Naive thymus-derived CD4-positive, alpha-beta T cell (primary cell): ENCODE measurements around the gene NPY4R. TPM values are rescaled to one million over a fixed set of nuclear protein-coding genes. Genes with fewer than 3 reads are reported as not detected.
"Not testable (repeated sequence)": the region's sequence is repeated elsewhere in the genome, so short reads cannot be mapped to it uniquely, and the experiment has no call there.

Experiments
- ATAC-seq: fragments of 150-1000 bp; cut with Tn5 transposase; 2 replicates; pipeline ENCODE4 v1.10.0; 2021; ENCODE audit warnings: mild to moderate bottlenecking, moderate library complexity
- CTCF ChIA-PET: fragments of 350-600 bp; sonication (Branson Sonifier 250); formaldehyde crosslinking; loops from one replicate; lab custom pipeline; 2021; ENCODE audit warnings: antibody characterized with exemption; lab: Charles Lee
- POLR2A ChIA-PET: fragments of 350-600 bp; sonication (Branson Sonifier 250); formaldehyde crosslinking; loops from one replicate; lab custom pipeline; 2021; ENCODE audit warnings: antibody characterized with exemption, inconsistent platforms; lab: Charles Lee
- DNase-seq, 9 donors: peaks; one replicate each; pipeline versions ENCODE4 v3.0.0 to v3.0.0-alpha.2; 2020 to 2022; ENCODE audit warnings: mixed read lengths in 1 of 9
- H3K27ac ChIP-seq: one replicate; pipeline ENCODE4 v1.7.0; 2013; ENCODE audit warnings: mild to moderate bottlenecking, low read depth, low read length, moderate library complexity
- H3K27me3 ChIP-seq, 2 donors: one replicate each; pipeline ENCODE4 v1.7.0; 2013; ENCODE audit warnings: low read length in 2 of 2, mild to moderate bottlenecking in 2 of 2, moderate library complexity in 2 of 2; ENCODE audit not compliant: control insufficient read depth in 2 of 2, insufficient read depth in 2 of 2
- H3K36me3 ChIP-seq, 3 experiments: 1 replicate in 2 of 3; 2 replicates in 1 of 3; pipeline ENCODE4 v1.7.0; 2013; ENCODE audit warnings: low read length in 3 of 3, mild to moderate bottlenecking in 3 of 3, moderate library complexity in 1 of 3; ENCODE audit not compliant: insufficient read depth in 3 of 3, control insufficient read depth in 2 of 3
- H3K4me1 ChIP-seq, 2 donors: one replicate each; pipeline ENCODE4 v1.7.0; 2013; ENCODE audit warnings: low read length in 2 of 2, mild to moderate bottlenecking in 2 of 2, moderate library complexity in 1 of 2; ENCODE audit not compliant: control insufficient read depth in 2 of 2, insufficient read depth in 2 of 2
- H3K4me3 ChIP-seq: 2 replicates; pipeline ENCODE4 v1.7.0; 2013; ENCODE audit warnings: mild to moderate bottlenecking, low read length
- H3K9me3 ChIP-seq, 3 experiments: 1 replicate in 2 of 3; 2 replicates in 1 of 3; pipeline ENCODE4 v1.7.0; 2013; ENCODE audit warnings: low read length in 3 of 3; ENCODE audit not compliant: control insufficient read depth in 2 of 3
- H3K27ac Mint-ChIP-seq, 9 donors: one replicate each; pipeline ENCODE4 v1.8.0; 2020 to 2022; ENCODE audit warnings: mixed read lengths in 9 of 9, mild to moderate bottlenecking in 8 of 9, moderate library complexity in 5 of 9, inconsistent platforms in 2 of 9
- H3K27me3 Mint-ChIP-seq, 5 donors: one replicate each; pipeline ENCODE4 v1.8.0; 2021 to 2022; ENCODE audit warnings: mixed read lengths in 5 of 5, mild to moderate bottlenecking in 1 of 5
- H3K36me3 Mint-ChIP-seq, 5 donors: one replicate each; pipeline ENCODE4 v1.8.0; 2020 to 2022; ENCODE audit warnings: mixed read lengths in 5 of 5, mild to moderate bottlenecking in 3 of 5, inconsistent platforms in 1 of 5
- H3K4me1 Mint-ChIP-seq, 7 donors: one replicate each; pipeline ENCODE4 v1.8.0; 2020 to 2022; ENCODE audit warnings: mixed read lengths in 7 of 7, mild to moderate bottlenecking in 3 of 7, inconsistent platforms in 1 of 7
- H3K4me3 Mint-ChIP-seq, 10 donors: one replicate each; pipeline ENCODE4 v1.8.0; 2020 to 2022; ENCODE audit warnings: mild to moderate bottlenecking in 10 of 10, mixed read lengths in 10 of 10, moderate library complexity in 6 of 10, inconsistent platforms in 2 of 10
- H3K9me3 Mint-ChIP-seq, 11 donors: one replicate each; pipeline ENCODE4 v1.8.0; 2020 to 2022; ENCODE audit warnings: mixed read lengths in 11 of 11, mild to moderate bottlenecking in 4 of 11, inconsistent platforms in 1 of 11, moderate library complexity in 1 of 11
- intact Hi-C, 2 donors: fragments of 100-400 bp; cut with micrococcal nuclease; formaldehyde crosslinking; loops; one replicate each; pipeline ENCODE4 v1.15.1; 2023
- polyA plus RNA-seq, 2 donors: library from polyadenylated mRNA; unstranded; fragments of 300-500 nt; fragmentation: Illumina TruSeq; gene quantifications; one replicate each; pipeline ENCODE4 v1.2.3, GENCODE V29; 2021
- total RNA-seq, 6 experiments: library from RNA in 5 of 6; stranded (reverse) in 5 of 6; gene quantifications; 1 replicate in 5 of 6; 2 replicates in 1 of 6; pipeline ENCODE4 v1.2.3 and lab custom pipeline; 2021 to 2026

NPY4R gene
- total and polyA plus RNA-seq, 7 experiments from 2014 or later, result not detected

GRCh38 chr10:46499990-46500389 lies 34.2 kb upstream of the NPY4R start:
- H3K9me3 Mint-ChIP-seq, H3K4me1 ChIP-seq, DNase-seq, H3K27ac ChIP-seq, ATAC-seq, H3K36me3 Mint-ChIP-seq, H3K27me3 Mint-ChIP-seq, H3K9me3 ChIP-seq, intact Hi-C loops, H3K4me3 ChIP-seq, POLR2A ChIA-PET, H3K4me3 Mint-ChIP-seq, H3K4me1 Mint-ChIP-seq, H3K27me3 ChIP-seq, CTCF ChIA-PET, H3K27ac Mint-ChIP-seq, H3K36me3 ChIP-seq: not testable (repeated sequence)

- POLR2A ChIA-PET, H3K4me3 Mint-ChIP-seq, H3K27ac Mint-ChIP-seq, H3K4me1 ChIP-seq, H3K36me3 ChIP-seq, H3K4me3 ChIP-seq, intact Hi-C loops, H3K27me3 ChIP-seq, H3K4me1 Mint-ChIP-seq, H3K9me3 Mint-ChIP-seq, H3K27ac ChIP-seq, H3K9me3 ChIP-seq, ATAC-seq, DNase-seq, H3K36me3 Mint-ChIP-seq, CTCF ChIA-PET, H3K27me3 Mint-ChIP-seq: not testable (repeated sequence)
Observed at GRCh38 chr10:46498985-46499703, 33.4 kb upstream of the NPY4R start.

- POLR2A ChIA-PET, H3K27me3 Mint-ChIP-seq, DNase-seq, H3K4me3 ChIP-seq, H3K27me3 ChIP-seq, H3K36me3 ChIP-seq, CTCF ChIA-PET, H3K9me3 ChIP-seq, ATAC-seq, H3K27ac ChIP-seq, H3K36me3 Mint-ChIP-seq, H3K4me1 ChIP-seq, H3K4me1 Mint-ChIP-seq, H3K9me3 Mint-ChIP-seq, H3K4me3 Mint-ChIP-seq, intact Hi-C loops, H3K27ac Mint-ChIP-seq: not testable (repeated sequence)
Observed at GRCh38 chr10:46497878-46498277, 32.1 kb upstream of the NPY4R start.

GRCh38 chr10:46497401-46497800 lies 31.6 kb upstream of the NPY4R start:
- DNase-seq, H3K27ac Mint-ChIP-seq, H3K4me3 ChIP-seq, CTCF ChIA-PET, H3K36me3 Mint-ChIP-seq, POLR2A ChIA-PET, H3K36me3 ChIP-seq, ATAC-seq, H3K9me3 ChIP-seq, H3K4me1 ChIP-seq, H3K27me3 Mint-ChIP-seq, H3K4me1 Mint-ChIP-seq, H3K27me3 ChIP-seq, H3K27ac ChIP-seq, H3K4me3 Mint-ChIP-seq, H3K9me3 Mint-ChIP-seq, intact Hi-C loops: not testable (repeated sequence)

GRCh38 chr10:46491364-46492114 lies 25.8 kb upstream of the NPY4R start:
- H3K4me3 ChIP-seq, H3K4me1 Mint-ChIP-seq, DNase-seq, H3K4me1 ChIP-seq, CTCF ChIA-PET, intact Hi-C loops, H3K27me3 Mint-ChIP-seq, H3K27me3 ChIP-seq, H3K27ac ChIP-seq, H3K9me3 Mint-ChIP-seq, H3K9me3 ChIP-seq, H3K36me3 ChIP-seq, ATAC-seq, H3K27ac Mint-ChIP-seq, H3K36me3 Mint-ChIP-seq, H3K4me3 Mint-ChIP-seq, POLR2A ChIA-PET: not testable (repeated sequence)

GRCh38 chr10:46490285-46490684 lies 24.5 kb upstream of the NPY4R start:
- H3K27ac ChIP-seq, H3K36me3 Mint-ChIP-seq, DNase-seq, H3K4me1 ChIP-seq, POLR2A ChIA-PET, intact Hi-C loops, H3K4me3 ChIP-seq, H3K4me1 Mint-ChIP-seq, H3K27me3 Mint-ChIP-seq, H3K9me3 Mint-ChIP-seq, H3K9me3 ChIP-seq, CTCF ChIA-PET, H3K36me3 ChIP-seq, H3K27me3 ChIP-seq, H3K4me3 Mint-ChIP-seq, H3K27ac Mint-ChIP-seq: not testable (repeated sequence)
- peak; percentile 12 for ATAC-seq

- H3K36me3 ChIP-seq, intact Hi-C loops, POLR2A ChIA-PET, H3K4me1 ChIP-seq, ATAC-seq, H3K27ac Mint-ChIP-seq, H3K27ac ChIP-seq, H3K27me3 Mint-ChIP-seq, H3K4me1 Mint-ChIP-seq, H3K36me3 Mint-ChIP-seq, DNase-seq, H3K9me3 Mint-ChIP-seq, CTCF ChIA-PET, H3K27me3 ChIP-seq, H3K4me3 Mint-ChIP-seq, H3K9me3 ChIP-seq, H3K4me3 ChIP-seq: not testable (repeated sequence)
Observed at GRCh38 chr10:46486459-46486858, 20.7 kb upstream of the NPY4R start.
